MM.1S (cell line): ENCODE measurements around the gene CD4.

ENCODE experiments used
- DNase-seq: peaks from one replicate; pipeline ENCODE4 v3.0.0-alpha.2; 2015
- H2AFZ ChIP-seq: fragments of 300-600 bp; sonication (generic); 2 replicates; pipeline ENCODE4 v1.6.0; 2016; ENCODE audit warnings: antibody characterized with exemption, low read length
- H3F3A ChIP-seq: fragments of 300-600 bp; sonication (generic); 2 replicates; pipeline ENCODE4 v1.6.1; 2016; ENCODE audit warnings: mild to moderate bottlenecking, antibody characterized with exemption, low read length, moderate library complexity, mixed read lengths; ENCODE audit not compliant: insufficient read depth
- H3K27ac ChIP-seq: fragments of 300-600 bp; sonication (generic); 2 replicates; pipeline ENCODE4 v1.5.1; 2016; ENCODE audit warnings: mild to moderate bottlenecking, low read length
- H3K27me3 ChIP-seq: fragments of 300-600 bp; sonication (generic); replicated peaks from 2 replicates; pipeline ENCODE4 v1.6.0; 2016; ENCODE audit warnings: low read length; ENCODE audit not compliant: insufficient read depth
- H3K36me3 ChIP-seq: fragments of 300-600 bp; sonication (generic); replicated peaks from 2 replicates; pipeline ENCODE4 v1.6.1; 2016; ENCODE audit warnings: mild to moderate bottlenecking, low read length, mixed read lengths; ENCODE audit not compliant: insufficient read depth
- H3K4me1 ChIP-seq: fragments of 300-600 bp; sonication (generic); 2 replicates; pipeline ENCODE4 v1.6.1; 2016; ENCODE audit warnings: low read length, mixed read lengths
- H3K4me2 ChIP-seq: fragments of 300-600 bp; sonication (generic); 2 replicates; pipeline ENCODE4 v1.6.0; 2016; ENCODE audit warnings: low read depth, low read length
- H3K4me3 ChIP-seq: fragments of 300-600 bp; sonication (generic); 2 replicates; pipeline ENCODE4 v1.5.1; 2016; ENCODE audit warnings: low read length, mixed read lengths
- H3K79me2 ChIP-seq: fragments of 300-600 bp; sonication (generic); 2 replicates; pipeline ENCODE4 v1.6.1; 2016; ENCODE audit warnings: mixed run types, low read length, mixed read lengths
- H3K9ac ChIP-seq: fragments of 300-600 bp; sonication (generic); 2 replicates; pipeline ENCODE4 v1.6.1; 2016; ENCODE audit warnings: low read length, mixed read lengths
- H3K9me2 ChIP-seq: fragments of 300-600 bp; sonication (generic); replicated peaks from 2 replicates; pipeline ENCODE4 v1.6.1; 2016; ENCODE audit warnings: mild to moderate bottlenecking, low read length, mixed read lengths; ENCODE audit not compliant: insufficient read depth
- H3K9me3 ChIP-seq: fragments of 300-600 bp; sonication (generic); replicated peaks from 2 replicates; pipeline ENCODE4 v1.6.1; 2016; ENCODE audit warnings: mild to moderate bottlenecking, low read length, mixed read lengths; ENCODE audit not compliant: insufficient read depth
- H4K20me1 ChIP-seq: fragments of 300-600 bp; sonication (generic); 2 replicates; pipeline ENCODE4 v1.6.1; 2016; ENCODE audit warnings: mild to moderate bottlenecking, low read length, moderate library complexity, mixed read lengths; ENCODE audit not compliant: insufficient read depth
- CTCF ChIP-seq: fragments of 300-600 bp; sonication (generic); IDR thresholded peaks from 2 replicates; pipeline ENCODE4 v1.5.1; 2016; ENCODE audit warnings: antibody characterized with exemption, low read length, mixed read lengths
- EZH2 ChIP-seq: fragments of 300-600 bp; sonication (generic); optimal IDR thresholded peaks from 2 replicates; pipeline ENCODE3; 2017; ENCODE audit warnings: low read depth, mild to moderate bottlenecking, antibody characterized with exemption, low read length, mixed read lengths
- EZH2phosphoT487 ChIP-seq: fragments of 300-600 bp; sonication (generic); IDR thresholded peaks from 2 replicates; pipeline ENCODE4 v1.6.1; 2018; ENCODE audit warnings: antibody characterized with exemption, low read length

CD4 gene

DNA sequence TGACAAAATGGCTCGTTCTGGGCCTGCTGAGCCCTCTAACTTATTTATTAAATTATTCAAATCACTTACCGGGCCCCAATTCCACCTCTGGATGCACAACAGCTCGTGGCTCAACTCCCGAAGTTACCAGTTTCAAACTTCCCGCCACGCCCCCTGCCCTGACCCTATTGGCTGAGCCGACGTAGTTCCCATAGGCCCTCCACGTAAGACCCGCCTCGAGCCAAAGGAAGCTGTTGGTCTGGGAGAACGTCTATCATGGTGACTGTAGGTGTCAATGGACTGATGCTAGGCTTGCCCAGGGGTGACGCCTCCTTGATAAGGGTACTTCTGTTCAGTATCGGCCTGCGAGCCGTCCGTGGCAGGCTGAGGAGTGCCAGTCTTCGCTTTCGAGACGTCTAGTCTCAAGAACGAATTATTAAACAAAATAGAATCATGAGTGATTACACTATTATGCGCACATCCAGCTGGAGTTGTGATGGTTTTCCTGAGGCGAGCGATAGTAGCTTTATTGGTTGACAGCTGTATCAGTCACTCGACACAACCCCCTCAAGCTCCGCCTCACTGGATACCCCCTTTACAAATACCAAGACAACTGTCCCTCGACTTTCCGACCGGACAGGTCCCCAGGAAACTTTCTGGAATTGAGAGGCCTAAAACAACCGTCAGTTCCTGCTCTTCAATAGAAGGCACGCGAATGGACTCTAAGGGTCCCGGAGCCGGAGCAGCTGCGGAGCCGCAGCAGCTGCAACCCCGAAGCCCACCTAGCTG lies 62.0 kb downstream of the CD4 start, which contains the start of gene CDCA3:
CDCA3 (minus strand) TSS at position 134 of the 768 bp plus-strand sequence. CDS start 334 bp downstream, outside the sequence.
- Histone ChIP-seq H3K27ac (peak within 1 kb of the TSS; percentile 72; the same call in 1 of the 2 replicates), H4K20me1 (no peaks in the 10 kb centered on the region), H3K27me3 (no peaks in the 10 kb centered on the region), H3K36me3 (no peaks in the 10 kb centered on the region), H2AFZ (peak within 1 kb of the TSS; percentile 84), H3K4me1 (peaks cover 28% of the 10 kb centered on the region), H3K79me2 (peaks cover 59% of the 10 kb centered on the region), H3F3A (peaks cover 10% of the 10 kb centered on the region), H3K9ac (peak within 1 kb of the TSS; percentile 65), H3K9me3 (no peaks in the 10 kb centered on the region), H3K4me3 (peak within 1 kb of the TSS; percentile 87), H3K4me2 (peak within 1 kb of the TSS; percentile 97), H3K9me2 (no peaks in the 10 kb centered on the region)
- no peak for TF ChIP-seq EZH2phosphoT487
- no peak for TF ChIP-seq CTCF
- TF ChIP-seq EZH2 = no peak
- DNase-seq = peak; percentile 99

- Histone ChIP-seq H3F3A (peaks cover 10% of the 10 kb centered on the region), H4K20me1 (no peaks in the 10 kb centered on the region), H3K4me2 (peak within 1 kb of the TSS; percentile 97), H3K4me1 (peaks cover 28% of the 10 kb centered on the region), H3K9ac (peak within 1 kb of the TSS; percentile 65), H3K27me3 (no peaks in the 10 kb centered on the region), H3K36me3 (no peaks in the 10 kb centered on the region), H3K79me2 (peaks cover 60% of the 10 kb centered on the region), H2AFZ (peak within 1 kb of the TSS; percentile 84), H3K9me3 (no peaks in the 10 kb centered on the region), H3K9me2 (no peaks in the 10 kb centered on the region), H3K4me3 (peak within 1 kb of the TSS; percentile 87), H3K27ac (peak within 1 kb of the TSS; percentile 72; the same call in 1 of the 2 replicates)
- DNase-seq = peak; percentile 99
- TF ChIP-seq EZH2 (no peak), EZH2phosphoT487 (no peak), CTCF (no peak)
Observed at GRCh38 chr12:6851921-6852650, 62.8 kb downstream of the CD4 start, which contains the start of gene USP5. Gene USP5, plus strand, starts transcription at chr12:6852150. Its CDS starts 30 bp downstream, at chr12:6852180.

GRCh38 chr12:6852651-6853354 lies 63.5 kb downstream of the CD4 start:
- H3K4me2 ChIP-seq = peak overlapping the region; percentile 89
- H3K79me2 ChIP-seq = peaks cover 60% of the 10 kb centered on the region
- peaks cover 10% of the 10 kb centered on the region for H3F3A ChIP-seq
- no peaks in the 10 kb centered on the region for H3K9me3 ChIP-seq
- peak overlapping the region; percentile 52 for H3K9ac ChIP-seq
- peak; percentile 63 for DNase-seq
- H3K27ac ChIP-seq = peak overlapping the region; percentile 42; the same call in 1 of the 2 replicates
- H3K36me3 ChIP-seq = peaks cover 6% of the 10 kb centered on the region
- no peaks in the 10 kb centered on the region for H3K27me3 ChIP-seq
- H4K20me1 ChIP-seq = no peaks in the 10 kb centered on the region
- H3K4me3 ChIP-seq = peak overlapping the region; percentile 87
- peaks cover 28% of the 10 kb centered on the region for H3K4me1 ChIP-seq
- TF ChIP-seq EZH2phosphoT487 = no peak
- TF ChIP-seq EZH2 = no peak
- TF ChIP-seq CTCF = no peak
- no peaks in the 10 kb centered on the region for H3K9me2 ChIP-seq
- H2AFZ ChIP-seq = no peak overlapping the region
